Measurements from ENCODE around the gene SMURF1.
"Not testable (repeated sequence)": the region's sequence is repeated elsewhere in the genome, so short reads cannot be mapped to it uniquely, and the experiment has no call there.

Gene SMURF1

DNA sequence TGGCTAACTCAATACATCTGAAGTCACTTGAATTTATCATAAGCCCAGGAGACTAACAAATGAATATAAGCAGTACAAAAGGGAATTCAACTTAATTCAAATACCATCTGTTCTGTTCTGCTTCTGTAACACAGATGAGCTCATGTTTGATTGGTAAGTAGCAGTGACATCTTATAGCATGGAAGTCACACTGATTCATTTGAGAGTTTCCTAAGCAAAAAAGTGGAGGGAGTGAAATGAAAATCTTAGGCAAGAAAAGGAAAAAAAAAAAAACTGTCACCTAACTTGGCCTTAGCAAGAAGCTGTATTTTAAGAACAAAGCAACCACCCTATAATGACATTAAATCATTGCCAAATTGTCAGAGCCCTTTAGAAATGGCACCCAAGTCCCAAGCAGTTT is 49.5 kb downstream of the SMURF1 start:
- no peak for DNase-seq

DNA sequence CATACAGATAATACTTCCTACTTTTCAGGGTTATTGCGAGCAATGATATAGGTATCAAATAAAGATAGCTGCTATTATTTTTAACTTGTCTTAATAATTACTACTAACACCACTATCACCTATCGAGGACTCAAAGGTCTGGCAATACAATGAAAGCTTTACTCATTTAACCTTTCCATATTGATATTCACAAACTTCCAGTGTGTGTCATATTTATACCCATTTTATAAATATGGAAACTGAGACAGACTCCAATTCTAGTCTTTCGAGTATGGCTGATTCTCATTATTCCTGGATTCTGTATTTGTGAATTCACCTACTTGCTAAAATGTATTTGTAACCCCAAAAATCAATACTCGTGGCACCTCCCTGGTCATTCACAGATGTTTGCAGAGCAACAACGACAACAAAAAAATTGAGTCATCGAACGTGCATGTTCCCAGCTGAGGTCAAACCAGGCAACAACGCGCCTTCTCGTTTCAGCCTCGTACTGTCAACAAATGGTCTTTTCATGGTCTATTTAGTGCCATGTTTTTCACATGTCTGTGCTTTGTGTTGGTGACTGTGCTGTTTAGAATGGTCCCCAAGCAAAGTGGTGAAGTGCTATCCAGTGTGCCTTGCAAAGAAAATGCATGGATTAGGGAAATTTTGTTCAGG is 51.7 kb downstream of the SMURF1 start:
- DNase-seq, result no peak

DNA sequence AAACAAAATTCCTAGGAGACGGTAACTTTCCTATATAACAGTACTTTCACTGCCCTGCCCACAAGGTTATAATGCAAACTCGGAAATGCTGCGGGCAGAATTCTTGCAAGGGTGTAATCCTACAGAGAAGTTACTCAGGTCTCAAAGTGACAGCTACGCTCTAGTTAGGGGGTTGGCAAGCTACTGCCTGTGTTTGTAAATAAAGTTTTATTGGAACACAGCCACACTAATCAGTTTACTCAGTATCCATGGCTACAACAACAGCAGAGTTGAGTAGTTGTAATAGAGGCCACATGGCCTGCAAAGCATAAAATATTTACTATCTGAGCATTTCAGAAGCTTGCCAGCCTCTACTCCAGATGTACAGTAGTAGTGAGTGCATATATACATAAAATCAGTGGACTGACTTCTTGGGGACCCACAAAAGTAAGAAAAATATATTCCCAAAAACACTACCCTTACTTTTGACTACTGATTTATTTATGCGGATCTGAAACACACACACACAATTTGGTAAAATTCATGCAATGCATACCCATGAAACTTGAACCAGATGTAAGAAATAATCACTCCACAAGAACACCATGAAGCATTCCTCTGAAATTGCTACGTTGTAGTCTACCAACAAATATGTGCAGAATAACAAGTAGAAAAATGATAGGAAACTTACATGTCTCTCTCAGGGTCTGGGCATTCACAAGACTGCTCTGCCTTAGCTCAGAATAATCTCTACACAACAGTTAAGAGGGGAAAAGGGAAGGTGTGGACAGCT is 53.0 kb downstream of the SMURF1 start:
- no peak for DNase-seq

DNA sequence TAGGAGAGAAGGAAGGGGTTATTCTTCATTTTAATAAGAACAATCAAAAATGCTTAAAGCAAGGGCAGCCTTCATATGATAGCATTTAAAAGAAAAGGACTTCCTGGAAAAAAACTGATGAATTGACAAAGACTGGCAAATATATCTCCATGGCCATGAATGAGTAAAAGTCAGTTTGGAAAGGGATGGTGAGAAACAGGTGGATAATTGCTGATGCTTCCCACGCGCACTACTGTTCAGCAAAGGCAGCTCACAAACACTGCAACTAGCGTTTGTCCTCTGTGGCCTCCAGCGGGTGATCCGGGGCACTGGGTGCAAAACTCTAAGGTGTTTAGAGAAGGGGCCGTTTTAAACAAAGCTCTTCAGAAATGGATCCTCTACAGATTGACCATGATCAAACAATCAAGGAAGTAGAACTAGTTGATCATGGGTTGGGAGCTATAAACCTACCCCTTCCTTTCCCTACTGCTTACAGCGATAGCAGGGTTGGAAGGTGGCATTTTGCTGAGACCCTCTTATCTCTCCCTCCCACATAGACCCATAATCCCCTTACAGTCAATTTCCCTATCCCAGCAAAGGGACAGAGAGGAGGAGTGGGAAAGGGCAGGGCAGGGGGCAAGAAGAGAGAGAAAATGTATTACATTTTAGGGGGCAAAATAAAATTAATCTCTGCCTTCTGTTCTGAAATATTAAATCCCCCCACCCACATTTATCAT is 53.8 kb downstream of the SMURF1 start:
- no peak for DNase-seq

DNA sequence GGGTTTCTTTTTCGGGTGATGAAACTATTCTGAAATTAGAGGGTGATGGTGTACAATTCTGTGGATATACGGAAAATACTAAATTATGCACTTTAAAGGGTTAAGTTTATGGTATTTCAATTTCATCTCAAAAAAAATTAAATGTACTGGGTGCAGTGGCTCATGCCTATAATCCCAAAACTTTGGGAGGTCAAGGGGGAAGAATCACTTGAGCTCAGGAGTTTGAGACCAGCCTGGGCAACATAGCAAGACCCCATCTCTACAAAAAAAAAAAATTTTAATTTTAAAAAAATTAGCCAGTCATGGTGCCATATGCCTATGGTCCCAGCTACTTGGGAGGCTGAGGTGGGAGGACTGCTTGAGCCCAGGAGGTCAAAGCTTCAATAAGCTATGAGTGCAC is 57.0 kb downstream of the SMURF1 start:
- DNase-seq, result no peak

DNA sequence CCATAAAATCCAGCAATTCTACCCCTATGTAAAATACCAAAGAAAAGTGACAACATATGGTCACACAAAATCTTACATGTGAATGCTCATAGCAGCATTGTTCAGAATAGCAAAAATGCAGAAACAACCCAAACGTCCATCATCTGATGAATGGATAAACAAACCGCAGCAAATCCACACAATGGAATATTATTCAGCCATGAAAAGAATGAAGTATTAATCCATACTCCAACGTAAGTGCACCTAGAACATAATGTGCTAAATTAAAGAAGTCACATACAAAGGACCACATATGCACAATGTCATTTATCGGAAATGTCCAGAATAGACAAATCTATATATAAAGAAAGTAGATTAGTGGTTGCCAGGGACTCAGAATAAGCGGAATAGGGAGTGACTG is 57.4 kb downstream of the SMURF1 start:
- DNase-seq, result no peak

DNA sequence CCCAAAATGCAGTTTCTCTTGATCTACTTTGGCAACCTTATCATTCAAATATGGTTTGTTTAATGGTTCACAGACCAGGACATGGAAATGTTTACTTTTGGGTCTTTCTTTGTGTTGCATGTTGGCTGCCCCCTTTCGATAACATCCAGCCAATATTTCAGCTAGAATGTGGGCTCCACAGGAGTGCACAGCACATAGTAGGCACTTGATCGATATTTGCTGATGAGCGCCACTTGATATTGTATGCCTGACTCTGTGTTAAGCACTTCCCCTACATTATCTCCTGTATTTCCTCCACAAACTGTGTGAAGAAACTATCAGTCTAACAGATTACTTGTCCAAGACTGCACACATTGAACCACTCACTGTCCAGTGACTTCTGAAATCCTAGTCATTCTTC is 60.2 kb downstream of the SMURF1 start:
- no peak for DNase-seq

DNA sequence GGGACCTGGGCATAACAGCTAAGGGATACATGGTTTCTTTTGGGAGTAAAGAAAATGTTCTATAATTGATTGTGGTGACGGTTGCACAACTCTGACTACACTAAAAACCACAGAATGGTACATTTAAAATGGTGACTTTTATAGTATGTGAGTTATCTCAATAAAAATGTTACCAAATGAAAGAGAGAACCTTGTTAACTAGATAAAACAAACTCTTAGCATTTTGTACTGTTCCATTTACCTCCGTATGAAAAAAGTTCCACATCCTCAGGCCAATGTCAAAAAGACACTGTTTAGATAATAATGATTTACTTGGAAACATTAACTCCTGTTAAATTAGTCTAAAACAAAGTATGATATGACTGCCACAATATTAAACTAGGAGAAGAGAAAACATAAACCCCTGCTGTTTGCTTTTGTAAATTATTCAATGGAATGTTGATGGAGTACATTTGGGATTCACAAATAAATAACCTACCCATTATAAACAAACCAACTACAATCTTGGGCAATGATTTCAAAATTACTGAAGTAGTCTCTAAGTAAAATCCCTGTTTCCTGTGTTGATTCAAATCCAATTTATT is 60.7 kb downstream of the SMURF1 start:
- no peak for DNase-seq

DNA sequence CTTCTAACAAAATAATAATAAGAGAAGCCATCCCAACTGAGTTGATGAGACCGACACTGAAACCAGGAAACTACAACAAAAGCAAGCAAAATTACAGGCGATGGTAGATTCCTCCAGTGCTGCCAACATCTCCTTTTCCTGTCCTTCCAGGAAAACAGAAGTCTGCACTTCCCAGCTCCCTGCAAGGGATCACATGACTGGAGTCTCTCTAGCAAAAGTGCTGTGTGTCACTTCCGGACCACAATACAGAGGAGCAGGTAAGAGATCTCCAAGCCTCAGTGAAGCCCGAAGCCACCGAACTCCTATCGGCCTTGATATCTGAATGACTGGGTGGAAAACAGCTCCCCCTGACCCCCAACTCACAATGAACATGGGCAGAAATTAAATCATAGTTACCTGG is 63.2 kb downstream of the SMURF1 start:
- DNase-seq, result no peak

DNA sequence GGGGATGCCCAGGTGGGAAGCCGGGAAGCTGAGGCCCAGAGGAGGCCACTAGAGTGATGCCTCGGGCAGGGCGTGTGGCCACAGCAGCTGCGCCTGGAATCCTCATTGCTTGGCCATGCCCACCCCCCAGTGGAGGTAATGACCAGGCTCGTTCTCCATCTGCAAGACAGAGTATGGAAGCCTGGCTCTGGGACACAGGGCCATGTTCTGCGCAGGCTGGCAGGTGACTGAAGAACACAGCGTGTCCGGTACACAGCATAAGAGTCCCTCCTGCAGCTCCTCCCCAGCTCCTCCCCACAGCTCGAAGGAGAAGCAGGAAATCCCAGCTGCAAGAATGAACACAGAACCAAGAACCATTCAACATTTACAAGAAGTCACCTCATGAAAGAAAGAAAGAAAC is 64.8 kb downstream of the SMURF1 start:
- no peak for DNase-seq

DNA sequence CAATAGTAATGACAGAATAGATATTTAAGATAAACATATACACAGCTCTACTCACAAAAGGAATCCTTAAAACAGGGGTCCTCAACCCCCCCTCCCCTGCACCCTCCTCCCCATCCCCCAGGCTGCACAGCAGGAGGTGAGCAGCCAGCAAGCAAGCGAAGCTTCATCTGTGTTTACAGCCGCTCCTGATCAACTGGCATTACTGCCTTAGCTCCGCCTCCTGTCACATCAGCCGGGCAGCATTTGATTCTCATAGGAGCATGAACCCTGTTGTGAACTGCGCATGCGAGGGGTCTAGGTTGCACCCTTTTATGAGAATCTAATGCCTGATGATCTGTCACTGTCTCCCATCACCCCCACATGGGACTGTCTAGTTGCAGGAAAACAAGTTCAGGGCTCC is 65.5 kb downstream of the SMURF1 start:
- no peak for DNase-seq

DNA sequence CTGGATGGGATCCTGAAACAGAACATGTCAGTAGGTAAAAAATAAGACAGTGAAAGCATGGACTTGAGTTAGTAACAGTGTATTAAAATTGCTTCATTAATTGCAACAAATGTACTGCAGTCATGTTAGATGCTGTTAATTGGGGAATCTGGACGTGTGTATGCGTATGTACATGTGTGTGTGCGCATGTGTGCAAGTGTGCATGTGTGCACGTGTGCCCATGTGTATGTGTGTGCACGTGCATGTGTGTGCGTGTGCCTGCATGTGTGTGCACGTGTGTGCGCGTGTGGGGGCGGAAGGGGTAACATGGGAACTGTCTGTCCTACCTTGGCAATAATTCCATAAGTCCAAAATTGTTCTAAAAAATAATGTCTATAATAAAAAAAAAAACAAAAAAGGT is 67.3 kb downstream of the SMURF1 start:
- DNase-seq, result no peak

DNA sequence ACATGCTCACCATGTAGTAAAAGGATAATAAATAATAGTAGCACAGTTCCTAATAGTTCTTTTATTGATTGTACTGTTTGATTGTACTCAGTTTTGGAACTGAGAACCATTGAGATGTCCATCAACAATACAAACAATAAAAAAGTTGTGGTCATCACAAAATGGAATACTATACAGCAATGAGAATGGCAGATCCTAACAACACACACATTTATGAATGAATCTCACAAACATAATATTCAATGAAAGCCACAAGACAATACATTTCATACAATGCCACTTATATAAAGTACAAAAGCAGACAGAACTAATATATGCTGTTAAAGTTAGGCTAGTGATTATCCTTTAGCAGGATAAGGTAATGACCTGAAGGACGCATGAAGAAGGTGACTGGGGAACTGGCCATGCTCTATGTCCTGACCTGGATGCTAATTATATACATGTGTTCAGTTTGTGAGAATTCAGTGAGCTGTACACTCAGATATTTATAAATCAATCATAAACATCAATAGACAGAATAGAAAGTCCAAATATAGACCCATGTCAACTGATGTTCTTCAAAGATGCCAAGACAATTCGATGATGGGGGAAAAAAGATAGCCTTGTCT is 70.0 kb downstream of the SMURF1 start:
- DNase-seq, result no peak

DNA sequence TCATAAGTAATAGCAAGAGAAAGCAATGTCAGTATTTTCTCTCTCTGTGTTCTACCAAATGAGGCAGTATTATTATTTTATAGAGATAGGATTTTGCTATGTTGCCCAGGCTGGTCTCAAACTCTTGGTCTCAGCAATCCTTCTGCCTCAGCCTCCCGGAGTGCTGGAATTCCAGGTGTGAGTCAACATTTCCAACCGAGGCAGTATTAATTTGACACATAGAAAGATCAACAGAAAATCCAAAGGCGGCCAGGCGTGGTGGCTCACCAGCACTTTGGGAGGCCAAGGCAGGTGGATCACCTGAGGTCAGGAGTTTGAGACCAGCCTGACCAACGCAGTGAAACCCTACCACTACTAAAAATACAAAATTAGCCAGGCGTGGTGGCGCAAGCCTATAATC is 71.8 kb downstream of the SMURF1 start:
- no peak for DNase-seq

DNA sequence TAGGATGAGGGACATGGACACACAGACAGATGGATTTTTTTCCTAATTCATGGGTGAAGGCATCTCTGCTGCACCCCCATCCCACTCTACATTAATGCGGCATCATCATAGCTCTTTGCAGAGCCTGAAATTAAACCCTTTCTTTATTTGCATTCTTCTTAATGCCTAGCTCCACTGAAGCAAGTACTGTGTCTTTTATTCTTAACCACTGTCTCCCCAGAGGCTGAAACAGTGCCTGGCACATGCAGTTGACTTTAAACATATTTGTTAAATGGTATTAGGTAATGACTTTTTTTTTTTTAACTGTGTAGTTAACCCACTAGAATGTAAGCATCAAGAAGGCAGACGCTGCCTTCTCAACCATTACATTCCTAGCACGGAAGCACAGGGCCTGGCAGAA is 73.5 kb downstream of the SMURF1 start:
- DNase-seq, result no peak

DNA sequence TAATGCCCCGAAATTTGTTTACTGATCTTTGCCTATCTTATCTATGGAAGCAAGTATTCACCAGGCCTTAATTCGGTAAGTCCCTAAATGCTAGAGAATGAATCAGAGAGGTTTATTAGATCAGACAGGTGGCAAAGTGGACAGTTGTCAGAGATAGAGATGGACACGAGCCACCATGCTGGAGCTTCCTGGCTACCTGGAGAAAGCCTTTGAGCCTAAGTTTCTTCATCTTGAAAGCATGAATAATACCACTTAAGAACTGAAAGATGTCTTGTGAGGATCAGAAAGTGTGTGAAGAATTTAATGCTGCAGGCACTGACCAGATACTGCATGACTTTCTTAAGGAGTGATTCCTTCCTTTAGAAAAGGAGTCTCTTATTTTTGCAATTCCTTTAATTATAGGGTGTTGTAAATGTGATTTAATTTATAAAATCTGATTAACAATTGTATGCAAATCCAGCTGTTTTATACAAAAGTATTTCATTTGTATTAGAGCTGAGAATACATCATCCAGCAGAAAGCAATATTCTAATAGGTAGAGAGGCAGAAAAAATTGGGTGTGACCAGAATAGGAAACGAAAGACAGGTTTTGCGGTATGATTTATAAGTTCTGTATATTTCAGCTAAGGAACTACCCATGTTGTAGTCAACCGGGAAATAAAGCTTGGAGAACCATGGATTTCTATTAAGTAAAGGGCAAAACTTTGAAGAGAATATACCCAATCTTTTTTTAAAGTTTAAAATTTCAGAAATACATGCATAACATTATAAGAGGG is 82.7 kb downstream of the SMURF1 start:
- no peak for DNase-seq

DNA sequence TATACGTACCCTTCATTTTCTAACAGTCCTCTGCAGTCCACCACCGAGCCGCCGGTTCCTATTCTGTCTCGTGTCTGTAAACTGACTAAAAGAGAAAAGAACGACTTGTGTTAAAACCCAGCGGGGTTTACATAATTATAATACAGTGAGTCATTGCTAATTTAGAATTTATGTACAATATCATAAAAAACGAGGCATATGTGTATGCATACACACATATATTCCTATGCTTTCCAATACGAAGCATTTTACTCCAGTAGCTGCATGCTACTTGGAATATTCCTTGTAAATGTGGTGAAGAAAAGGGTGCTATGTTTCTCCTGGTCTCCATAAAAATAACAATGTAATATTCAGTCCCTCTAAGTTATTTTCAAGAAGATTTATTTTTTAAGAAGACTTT is 89.1 kb downstream of the SMURF1 start:
- DNase-seq, result no peak

DNA sequence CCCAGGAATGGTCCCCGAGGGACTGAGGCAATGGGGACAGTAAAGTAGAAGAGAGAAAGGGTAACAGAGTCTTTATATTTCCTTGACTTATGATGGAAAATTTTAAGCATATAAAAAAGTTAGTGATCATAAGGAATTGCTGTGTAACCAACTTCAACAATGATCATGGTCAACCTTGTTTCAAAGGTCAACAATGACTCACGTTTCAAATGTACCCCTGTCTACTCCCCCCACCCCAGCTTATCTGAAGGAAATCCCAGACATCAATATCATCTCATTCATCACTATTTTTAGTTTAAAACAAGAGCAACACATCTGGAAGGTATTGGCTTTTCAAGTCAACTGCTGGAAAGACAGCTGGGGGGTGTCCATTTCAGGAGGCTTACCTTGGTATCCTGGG is 92.9 kb downstream of the SMURF1 start:
- no peak for DNase-seq

DNA sequence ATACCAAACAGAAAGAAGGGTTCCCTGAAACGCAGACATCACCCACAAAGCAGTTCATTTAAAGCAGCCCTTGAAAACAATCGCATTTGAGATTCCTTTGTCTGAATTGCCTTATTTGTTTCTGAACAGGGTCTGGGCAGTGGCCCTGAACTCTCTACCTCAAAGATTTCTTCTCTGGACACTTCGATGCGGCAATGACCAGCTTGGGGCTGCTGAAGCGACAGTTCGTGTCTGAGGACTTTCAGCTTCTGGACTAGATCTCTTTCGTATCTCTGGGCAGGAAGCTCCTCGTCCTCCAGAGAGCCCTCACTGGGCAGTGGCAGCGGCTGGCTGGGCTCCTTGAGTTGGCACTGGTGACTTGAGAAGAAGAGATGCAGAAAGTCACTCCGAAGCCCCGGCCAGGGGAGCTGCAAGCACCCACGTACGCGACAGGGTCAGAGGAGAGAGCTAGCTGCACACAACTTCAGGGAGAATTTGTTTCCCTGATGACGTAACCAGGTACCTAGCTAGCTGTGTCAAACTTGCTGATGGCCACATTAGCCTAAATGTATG is 96.3 kb downstream of the SMURF1 start:
- DNase-seq, result no peak

DNA sequence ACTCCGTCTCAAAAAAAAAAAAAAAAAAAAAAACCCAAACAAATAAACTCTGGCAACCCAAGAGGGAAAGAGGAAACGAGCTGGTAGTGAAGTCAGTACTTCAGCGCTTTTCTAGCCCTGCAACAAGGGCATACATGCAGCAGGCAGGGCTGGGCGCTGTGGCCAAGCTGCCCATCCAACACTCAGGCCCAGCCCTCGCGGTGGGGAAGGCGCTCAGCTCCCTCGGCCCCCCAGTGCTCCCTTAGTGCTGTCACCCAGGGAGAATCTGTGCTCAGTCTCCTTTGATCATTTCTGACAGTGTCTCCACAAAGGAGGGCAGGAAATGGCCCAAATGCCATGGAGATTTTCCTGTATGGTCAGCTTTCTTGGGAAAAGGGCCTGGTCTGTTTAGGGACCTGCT is 97.2 kb downstream of the SMURF1 start:
- DNase-seq, result no peak

DNA sequence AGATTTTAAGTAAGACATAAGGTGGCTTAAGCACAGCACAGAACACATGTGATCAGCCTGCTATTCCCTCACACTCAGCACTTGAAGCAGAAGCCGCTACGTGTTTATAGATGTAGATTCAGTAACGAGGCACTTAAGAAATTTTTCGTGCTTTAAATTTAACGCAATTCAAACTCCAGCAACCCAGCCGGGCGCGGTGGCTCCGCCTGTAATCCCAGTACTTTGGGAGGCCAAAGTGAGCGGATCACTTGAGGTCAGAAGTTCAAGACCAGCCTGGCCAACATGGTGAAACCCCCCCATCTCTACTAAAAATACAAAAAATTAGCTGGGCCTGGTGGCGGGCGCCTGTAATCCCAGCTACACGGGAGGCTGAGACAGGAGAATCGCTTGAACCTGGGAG is 97.6 kb downstream of the SMURF1 start:
- DNase-seq, result not testable (repeated sequence)

DNA sequence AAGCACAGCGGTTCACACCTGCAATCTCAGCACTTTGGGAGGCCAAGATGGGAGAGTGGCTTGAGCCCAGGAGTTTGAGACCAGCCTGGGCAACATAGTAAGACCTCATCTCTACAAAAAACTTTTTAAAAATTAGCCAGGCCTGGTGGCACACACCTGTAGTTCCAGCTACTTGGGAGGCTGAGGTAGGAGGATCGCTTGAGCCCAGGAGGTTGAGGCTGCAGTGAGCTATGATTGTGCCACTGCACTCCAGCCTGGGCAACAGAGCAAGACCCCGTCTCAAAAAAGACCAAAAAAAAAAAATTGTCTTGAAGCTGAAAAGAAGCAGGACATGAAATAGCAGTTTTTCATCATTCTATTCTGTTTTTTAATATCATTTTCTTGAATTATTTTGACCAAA is 99.0 kb downstream of the SMURF1 start:
- DNase-seq, result not testable (repeated sequence)
